ENCODE measurements around the gene TNS3. TPM values are rescaled to one million over a fixed set of nuclear protein-coding genes. Genes with fewer than 3 reads are reported as not detected.

The TNS3 gene
- total RNA-seq, 1 experiment from 2014 or later, result 135 TPM

GRCh38 chr7:47536661-47537611 is 45.0 kb downstream of the TNS3 start:
- DNase-seq, result peak; percentile 22
- no peak overlapping the region for H3K27ac Mint-ChIP-seq (ENCODE audit: unreplicated experiment)
- peak overlapping the region; percentile 48 for H3K4me3 Mint-ChIP-seq (ENCODE audit: low read depth, unreplicated experiment)
- intact Hi-C loops (cut with micrococcal nuclease; ENCODE audit: unreplicated experiment), result no loop called here
- H3K36me3 Mint-ChIP-seq (ENCODE audit: insufficient read depth, unreplicated experiment), result peaks cover 20% of the 10 kb centered on the region
- H3K9me3 Mint-ChIP-seq (ENCODE audit: low read depth, unreplicated experiment), result no peaks in the 10 kb centered on the region
- H3K4me1 Mint-ChIP-seq (ENCODE audit: low read depth, unreplicated experiment), result peaks cover 64% of the 10 kb centered on the region
- CTCF ChIA-PET, result interaction anchor here (1.3 to 1.5 kb wide), 2 partner anchors 102 to 226 kb away, joined by 4 to 8 read pairs; no protein-coding TSS in a partner anchor
- TF ChIP-seq CTCF (IDR thresholded peaks at IDR 0.05; ENCODE audit: unreplicated experiment), result no peak
- H3K27me3 Mint-ChIP-seq (ENCODE audit: unreplicated experiment), result no peaks in the 10 kb centered on the region
- BruUV-seq (replicated peaks), result no TSS peak

DNA sequence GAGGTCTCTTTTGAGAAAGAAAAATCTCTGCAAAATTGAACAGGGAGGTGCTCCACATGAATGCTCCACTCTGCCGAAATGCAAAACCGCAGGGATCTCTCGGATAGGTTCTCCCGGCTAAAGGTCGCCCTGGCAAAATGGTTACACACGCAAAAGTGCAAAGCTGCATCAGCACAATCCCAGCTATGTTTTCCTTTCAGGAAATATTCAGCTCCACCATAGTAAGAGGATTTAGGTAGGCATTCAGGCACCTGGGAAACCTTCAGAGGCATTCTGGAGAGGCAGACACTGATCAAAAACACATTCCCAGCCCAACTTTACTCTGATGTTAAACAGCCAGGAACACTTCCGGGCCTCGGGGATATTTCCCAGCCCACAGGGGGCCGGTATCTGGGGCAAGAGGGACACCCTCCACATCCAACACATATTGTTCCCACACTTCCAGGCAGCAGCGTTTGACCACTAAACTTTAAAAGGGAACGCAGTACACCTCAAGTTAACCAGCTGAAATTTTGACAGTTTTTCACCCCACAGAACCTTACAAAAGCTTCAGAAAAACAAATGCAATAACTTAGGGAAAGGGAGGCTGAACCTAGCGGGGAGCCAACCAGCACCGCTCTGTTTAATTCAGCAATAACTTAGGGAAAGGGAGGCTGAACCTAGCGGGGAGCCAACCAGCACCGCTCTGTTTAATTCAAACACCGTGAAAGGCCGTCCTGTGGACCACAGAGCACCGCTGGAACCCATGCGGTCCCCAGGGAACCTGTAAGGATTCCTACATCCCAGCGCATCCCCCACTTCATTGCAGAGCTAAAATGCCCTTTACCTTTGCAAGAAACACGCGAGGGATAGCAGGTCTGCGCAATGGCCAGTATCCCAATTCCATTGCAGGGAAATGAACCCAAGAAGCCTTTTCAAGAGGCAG is 45.9 kb downstream of the TNS3 start:
- TF ChIP-seq CTCF (IDR thresholded peaks at IDR 0.05; ENCODE audit: unreplicated experiment), result no peak
- Mint-ChIP-seq H3K27me3 (ENCODE audit: unreplicated experiment) (no peaks in the 10 kb centered on the region), H3K36me3 (ENCODE audit: insufficient read depth, unreplicated experiment) (peaks cover 20% of the 10 kb centered on the region), H3K9me3 (ENCODE audit: low read depth, unreplicated experiment) (no peaks in the 10 kb centered on the region), H3K4me3 (ENCODE audit: low read depth, unreplicated experiment) (no peak overlapping the region), H3K4me1 (ENCODE audit: low read depth, unreplicated experiment) (peaks cover 60% of the 10 kb centered on the region), H3K27ac (ENCODE audit: unreplicated experiment) (no peak overlapping the region)
- CTCF ChIA-PET, result interaction anchor here (0.5 to 0.8 kb wide), 2 partner anchors 10 to 284 kb away, joined by 3 read pairs; no protein-coding TSS in a partner anchor
- no TSS peak for BruUV-seq (replicated peaks)
- DNase-seq, result no peak
- intact Hi-C loops (cut with micrococcal nuclease; ENCODE audit: unreplicated experiment), result loop anchor here (2.0 kb wide), 2 partner anchors 65 to 283 kb away; no protein-coding TSS in a partner anchor

DNA sequence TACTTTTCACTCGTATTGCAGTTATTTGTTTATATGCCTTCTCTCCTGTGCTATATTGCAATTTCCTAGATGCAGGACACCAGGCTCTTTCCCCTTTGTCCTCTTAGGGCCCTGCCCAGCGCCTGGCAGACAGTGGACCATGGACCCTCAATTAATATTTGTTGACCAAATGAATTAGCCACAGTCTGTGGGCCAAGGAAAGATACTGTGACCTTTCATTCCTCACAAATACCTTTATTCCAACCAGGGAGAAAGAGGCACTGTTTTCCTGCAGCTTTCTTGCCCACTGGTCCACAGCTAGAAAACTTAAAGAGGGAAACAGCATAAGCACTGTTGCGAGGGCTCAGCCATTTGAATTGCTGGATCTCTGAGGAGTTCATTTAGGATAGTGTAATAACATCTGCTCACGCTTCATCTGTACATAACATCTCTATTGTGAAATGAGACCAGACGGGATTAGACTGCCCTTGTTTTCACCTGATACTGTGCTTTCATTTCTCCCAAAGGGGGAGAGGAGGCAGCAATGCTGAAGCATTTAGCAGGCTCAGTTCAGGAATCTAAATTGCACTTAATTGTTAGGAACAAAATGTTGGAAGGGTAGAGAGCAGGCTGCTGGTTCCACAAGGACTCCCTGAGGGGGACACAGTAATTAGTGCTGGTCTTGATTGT is 46.7 kb downstream of the TNS3 start:
- TF ChIP-seq CTCF (IDR thresholded peaks at IDR 0.05; ENCODE audit: unreplicated experiment), result no peak
- no peak for DNase-seq
- Mint-ChIP-seq H3K4me3 (ENCODE audit: low read depth, unreplicated experiment) (no peak overlapping the region), H3K4me1 (ENCODE audit: low read depth, unreplicated experiment) (peaks cover 56% of the 10 kb centered on the region), H3K9me3 (ENCODE audit: low read depth, unreplicated experiment) (peaks cover under 1% of the 10 kb centered on the region), H3K27ac (ENCODE audit: unreplicated experiment) (peak overlapping the region; percentile 42), H3K27me3 (ENCODE audit: unreplicated experiment) (no peaks in the 10 kb centered on the region), H3K36me3 (ENCODE audit: insufficient read depth, unreplicated experiment) (peaks cover 15% of the 10 kb centered on the region)
- BruUV-seq (replicated peaks), result no TSS peak
- CTCF ChIA-PET, result interaction anchor here (0.5 to 1.7 kb wide), 10 partner anchors 9 to 285 kb away, joined by 3 to 7 read pairs (median 4); no protein-coding TSS in a partner anchor
- intact Hi-C loops (cut with micrococcal nuclease; ENCODE audit: unreplicated experiment), result loop anchor here (2.0 kb wide), 2 partner anchors 66 to 284 kb away; no protein-coding TSS in a partner anchor
